ENCODE data around the gene OR1F1. TPM values are rescaled to one million over a fixed set of nuclear protein-coding genes. Genes with fewer than 3 reads are reported as not detected.

OR1F1 gene
- total RNA-seq, 4 donors from 2014 or later: not detected

GRCh38 chr16:3183445-3184139 lies 4.4 kb upstream of the OR1F1 start:
- Histone ChIP-seq H3K4me3 (peak overlapping the region in 1 of 2 donors; percentile 25), H3K4me1 (peaks cover 0 to 27% (median 9%) of the 10 kb centered on the region in 3 donors), H3K27me3 (peaks cover 100% of the 10 kb centered on the region), H3K9me3 (no peaks in the 10 kb centered on the region), H3K36me3 (no peaks in the 10 kb centered on the region), H3K27ac (no peak overlapping the region)
- TF ChIP-seq, protein P1, sequence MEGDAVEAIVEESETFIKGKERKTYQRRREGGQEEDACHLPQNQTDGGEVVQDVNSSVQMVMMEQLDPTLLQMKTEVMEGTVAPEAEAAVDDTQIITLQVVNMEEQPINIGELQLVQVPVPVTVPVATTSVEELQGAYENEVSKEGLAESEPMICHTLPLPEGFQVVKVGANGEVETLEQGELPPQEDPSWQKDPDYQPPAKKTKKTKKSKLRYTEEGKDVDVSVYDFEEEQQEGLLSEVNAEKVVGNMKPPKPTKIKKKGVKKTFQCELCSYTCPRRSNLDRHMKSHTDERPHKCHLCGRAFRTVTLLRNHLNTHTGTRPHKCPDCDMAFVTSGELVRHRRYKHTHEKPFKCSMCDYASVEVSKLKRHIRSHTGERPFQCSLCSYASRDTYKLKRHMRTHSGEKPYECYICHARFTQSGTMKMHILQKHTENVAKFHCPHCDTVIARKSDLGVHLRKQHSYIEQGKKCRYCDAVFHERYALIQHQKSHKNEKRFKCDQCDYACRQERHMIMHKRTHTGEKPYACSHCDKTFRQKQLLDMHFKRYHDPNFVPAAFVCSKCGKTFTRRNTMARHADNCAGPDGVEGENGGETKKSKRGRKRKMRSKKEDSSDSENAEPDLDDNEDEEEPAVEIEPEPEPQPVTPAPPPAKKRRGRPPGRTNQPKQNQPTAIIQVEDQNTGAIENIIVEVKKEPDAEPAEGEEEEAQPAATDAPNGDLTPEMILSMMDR (IDR thresholded peaks at IDR 0.05): no peak
- TF ChIP-seq POLR2A (IDR thresholded peaks at IDR 0.05): no peak
- no peak for TF ChIP-seq POLR2AphosphoS5 (IDR thresholded peaks at IDR 0.05)
- TF ChIP-seq EP300 (IDR thresholded peaks at IDR 0.05): no peak
- WGBS, 2 donors (ENCODE audit: low coverage in 1 of 2): 2 to 6% methylated on average over 13 to 21 of the region's 42 CpGs
- ATAC-seq: no peak

GRCh38 chr16:3186946-3187690 lies 886 bp upstream of the OR1F1 start:
- Histone ChIP-seq H3K4me1 (peaks cover 0 to 55% (median 12%) of the 10 kb centered on the region in 3 donors), H3K27me3 (peaks cover 100% of the 10 kb centered on the region)
- no peak for ATAC-seq

DNA sequence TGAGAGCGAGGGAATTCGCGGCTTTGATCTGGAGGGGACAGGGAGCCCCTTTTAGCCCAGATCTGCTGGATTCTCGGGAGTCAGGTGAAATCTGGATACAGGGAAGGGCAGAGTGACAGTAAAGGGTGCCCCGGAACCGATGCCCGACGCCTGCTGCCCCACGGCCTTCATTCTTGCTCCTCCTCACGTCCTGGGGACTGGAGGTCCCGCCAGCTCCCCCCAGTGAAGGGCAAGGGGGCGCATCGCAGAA lies 596 bp downstream of the OR1F1 start:
- Histone ChIP-seq H3K27ac (no peak overlapping the region), H3K4me3 (peak overlapping the region in 1 of 2 donors; percentile 8), H3K9me3 (peaks cover 0 to 5% (median 0%) of the 10 kb centered on the region in 3 donors), H3K4me1 (peaks cover 0 to 42% (median 3%) of the 10 kb centered on the region in 3 donors), H3K27me3 (peaks cover 100% of the 10 kb centered on the region), H3K36me3 (no peaks in the 10 kb centered on the region)
- 0% methylated on average over 8 of the region's 13 CpGs; no CpG with 5 or more reads in 1 of the 2 donors for WGBS, 2 donors (ENCODE audit: low coverage in 1 of 2)
- ATAC-seq: no peak
- TF ChIP-seq, protein P1 (IDR thresholded peaks at IDR 0.05): no peak
- no peak for TF ChIP-seq EP300 (IDR thresholded peaks at IDR 0.05)
- no peak for TF ChIP-seq POLR2A (IDR thresholded peaks at IDR 0.05)

More at GRCh38 chr16:3186946-3187690, 886 bp upstream of the OR1F1 start:
- H3K9me3 ChIP-seq: no peaks in the 10 kb centered on the region
- H3K27ac ChIP-seq: no peak overlapping the region
- H3K4me3 ChIP-seq: no peak overlapping the region
- TF ChIP-seq POLR2A (IDR thresholded peaks at IDR 0.05) (no peak), POLR2AphosphoS5 (IDR thresholded peaks at IDR 0.05) (no peak), EP300 (IDR thresholded peaks at IDR 0.05) (no peak)
- TF ChIP-seq, protein P1 (IDR thresholded peaks at IDR 0.05): no peak
- WGBS, 2 donors (ENCODE audit: low coverage in 1 of 2): 71 to 76% methylated on average over 9 to 23 of the region's 23 CpGs
- H3K36me3 ChIP-seq: no peaks in the 10 kb centered on the region

DNA sequence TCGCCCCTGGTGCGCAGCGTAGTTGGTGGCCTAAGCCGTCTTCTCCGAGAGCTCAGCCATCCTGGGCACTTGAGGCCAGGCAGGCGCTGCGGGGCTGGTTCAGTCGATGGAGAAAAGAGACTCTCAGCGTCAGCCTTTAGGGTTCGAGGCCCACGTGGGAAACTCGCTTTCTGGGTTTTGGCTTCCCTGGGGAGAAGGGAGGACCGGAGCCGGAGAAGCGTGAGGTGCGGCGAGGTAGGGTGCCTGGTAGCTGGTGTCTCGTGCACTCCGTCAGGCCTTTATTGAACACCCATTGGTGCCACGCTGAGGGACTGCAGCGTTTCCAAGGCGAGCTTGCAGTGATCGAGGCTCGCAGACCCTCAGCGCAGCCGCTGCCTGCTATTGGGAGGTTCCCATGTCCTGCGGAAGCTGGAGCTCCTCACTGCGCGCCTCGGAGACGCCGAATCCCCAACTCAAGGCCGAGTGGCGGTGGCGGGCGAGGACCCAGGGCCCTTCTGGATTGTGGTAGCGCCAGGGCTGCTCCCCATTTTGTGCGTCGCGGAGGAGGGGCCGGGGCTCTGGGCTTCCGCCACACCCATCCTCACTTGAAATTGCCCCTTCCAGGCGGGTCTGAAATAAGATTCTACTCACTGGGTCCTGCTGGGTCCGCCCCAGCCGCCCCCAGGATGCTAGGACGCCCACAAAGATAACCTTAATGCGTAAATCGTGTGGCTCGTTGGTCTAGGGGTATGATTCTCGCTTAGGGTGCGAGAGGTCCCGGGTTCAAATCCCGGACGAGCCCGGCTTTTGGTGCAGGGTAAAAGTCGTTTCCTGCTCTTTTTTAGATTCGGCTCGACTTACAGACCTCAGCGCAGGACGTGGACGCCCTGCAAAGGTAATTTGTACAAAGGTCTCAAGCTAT lies 1.2 kb downstream of the OR1F1 start:
- Histone ChIP-seq H3K9me3 (peaks cover 0 to 6% (median 0%) of the 10 kb centered on the region in 3 donors), H3K4me3 (peak overlapping the region in 1 of 2 donors; percentile 8), H3K36me3 (no peaks in the 10 kb centered on the region), H3K27me3 (peaks cover 100% of the 10 kb centered on the region), H3K27ac (no peak overlapping the region), H3K4me1 (peaks cover 0 to 36% (median 3%) of the 10 kb centered on the region in 3 donors)
- WGBS, 2 donors (ENCODE audit: low coverage in 1 of 2): 5 to 6% methylated on average over 17 to 18 of the region's 61 CpGs
- TF ChIP-seq POLR2AphosphoS5 (IDR thresholded peaks at IDR 0.05) (no peak), EP300 (IDR thresholded peaks at IDR 0.05) (no peak), POLR2A (IDR thresholded peaks at IDR 0.05) (no peak)
- TF ChIP-seq, protein P1 (IDR thresholded peaks at IDR 0.05): no peak
- no peak for ATAC-seq
